GM19463 (cell line): Measurements from ENCODE around the gene SYNPO2.

Experiments used
- ATAC-seq: cut with Tn5 transposase; IDR thresholded peaks from one replicate; pipeline ENCODE4 v1.9.1; 2021; ENCODE audit warnings: mild to moderate bottlenecking, moderate library complexity; ENCODE audit not compliant: unreplicated experiment

Gene SYNPO2, protein sequence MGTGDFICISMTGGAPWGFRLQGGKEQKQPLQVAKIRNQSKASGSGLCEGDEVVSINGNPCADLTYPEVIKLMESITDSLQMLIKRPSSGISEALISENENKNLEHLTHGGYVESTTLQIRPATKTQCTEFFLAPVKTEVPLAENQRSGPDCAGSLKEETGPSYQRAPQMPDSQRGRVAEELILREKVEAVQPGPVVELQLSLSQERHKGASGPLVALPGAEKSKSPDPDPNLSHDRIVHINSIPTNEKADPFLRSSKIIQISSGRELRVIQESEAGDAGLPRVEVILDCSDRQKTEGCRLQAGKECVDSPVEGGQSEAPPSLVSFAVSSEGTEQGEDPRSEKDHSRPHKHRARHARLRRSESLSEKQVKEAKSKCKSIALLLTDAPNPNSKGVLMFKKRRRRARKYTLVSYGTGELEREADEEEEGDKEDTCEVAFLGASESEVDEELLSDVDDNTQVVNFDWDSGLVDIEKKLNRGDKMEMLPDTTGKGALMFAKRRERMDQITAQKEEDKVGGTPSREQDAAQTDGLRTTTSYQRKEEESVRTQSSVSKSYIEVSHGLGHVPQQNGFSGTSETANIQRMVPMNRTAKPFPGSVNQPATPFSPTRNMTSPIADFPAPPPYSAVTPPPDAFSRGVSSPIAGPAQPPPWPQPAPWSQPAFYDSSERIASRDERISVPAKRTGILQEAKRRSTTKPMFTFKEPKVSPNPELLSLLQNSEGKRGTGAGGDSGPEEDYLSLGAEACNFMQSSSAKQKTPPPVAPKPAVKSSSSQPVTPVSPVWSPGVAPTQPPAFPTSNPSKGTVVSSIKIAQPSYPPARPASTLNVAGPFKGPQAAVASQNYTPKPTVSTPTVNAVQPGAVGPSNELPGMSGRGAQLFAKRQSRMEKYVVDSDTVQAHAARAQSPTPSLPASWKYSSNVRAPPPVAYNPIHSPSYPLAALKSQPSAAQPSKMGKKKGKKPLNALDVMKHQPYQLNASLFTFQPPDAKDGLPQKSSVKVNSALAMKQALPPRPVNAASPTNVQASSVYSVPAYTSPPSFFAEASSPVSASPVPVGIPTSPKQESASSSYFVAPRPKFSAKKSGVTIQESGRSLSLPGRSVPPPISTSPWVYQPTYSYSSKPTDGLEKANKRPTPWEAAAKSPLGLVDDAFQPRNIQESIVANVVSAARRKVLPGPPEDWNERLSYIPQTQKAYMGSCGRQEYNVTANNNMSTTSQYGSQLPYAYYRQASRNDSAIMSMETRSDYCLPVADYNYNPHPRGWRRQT

DNA sequence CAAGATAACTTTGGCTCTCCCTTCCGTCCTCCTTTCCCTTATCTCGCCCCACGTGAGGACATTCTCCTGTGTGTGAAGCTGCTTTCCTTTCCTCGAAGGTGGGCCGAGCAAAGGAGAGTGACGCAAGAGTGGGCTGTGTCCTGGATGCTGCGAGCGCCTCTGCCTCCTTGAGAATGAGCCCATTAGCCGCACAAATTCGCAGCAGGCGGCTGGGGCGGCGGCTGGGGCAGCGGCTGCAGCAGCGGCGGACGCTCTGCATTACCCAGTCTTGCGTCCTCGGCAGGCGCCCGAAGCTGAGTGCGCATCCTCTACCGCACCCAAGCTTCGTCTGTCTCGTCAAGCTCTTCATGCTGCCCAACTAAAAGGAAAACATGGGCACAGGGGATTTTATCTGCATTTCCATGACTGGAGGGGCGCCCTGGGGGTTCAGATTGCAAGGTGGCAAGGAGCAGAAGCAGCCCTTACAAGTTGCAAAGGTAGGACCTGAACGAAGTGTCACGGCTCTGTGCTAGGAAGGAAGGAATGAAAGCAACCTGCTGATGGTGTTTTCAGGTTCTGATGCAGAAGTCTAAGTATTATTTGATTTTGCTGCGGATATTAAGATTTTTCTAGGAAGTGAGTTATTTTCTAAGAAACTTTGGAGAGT lies at the start of gene SYNPO2:
Gene SYNPO2, plus strand, starts transcription at position 189 of the 646 bp plus-strand sequence. Its CDS starts 183 bp downstream, at position 372.
- ATAC-seq: peak; percentile 85

DNA sequence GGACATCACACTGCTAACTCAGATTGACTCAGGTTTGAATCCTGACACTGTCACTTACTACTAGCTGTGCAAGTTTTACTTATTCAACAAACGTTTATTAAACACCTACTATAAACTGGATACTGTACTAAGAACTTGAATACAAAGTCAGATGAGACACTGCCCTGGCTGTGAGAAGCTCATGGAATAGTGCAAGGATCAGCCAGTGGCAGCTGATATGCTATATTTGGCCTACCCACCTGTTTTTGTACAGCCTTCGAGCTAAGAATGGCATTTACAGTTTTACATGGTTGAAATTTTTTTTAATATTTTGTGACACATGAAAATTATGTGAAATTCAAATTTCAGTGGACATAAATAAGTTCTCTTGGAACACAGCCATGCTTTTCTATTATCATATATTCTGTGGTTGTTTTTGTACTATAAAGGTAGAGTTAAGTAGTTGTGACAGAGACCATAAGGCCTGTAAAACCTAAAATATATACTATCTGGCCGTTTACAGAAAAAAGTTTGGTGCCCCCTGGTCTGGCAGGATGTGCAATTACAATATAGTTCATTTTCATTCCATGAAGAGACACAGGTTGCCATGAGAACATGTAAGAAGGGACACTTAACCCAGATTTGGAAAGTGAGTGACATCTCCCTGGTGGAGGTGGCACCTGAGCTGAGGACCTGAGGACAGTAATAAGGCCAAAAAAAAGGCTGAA lies 49.3 kb upstream of the SYNPO2 start:
- no peak for ATAC-seq

DNA sequence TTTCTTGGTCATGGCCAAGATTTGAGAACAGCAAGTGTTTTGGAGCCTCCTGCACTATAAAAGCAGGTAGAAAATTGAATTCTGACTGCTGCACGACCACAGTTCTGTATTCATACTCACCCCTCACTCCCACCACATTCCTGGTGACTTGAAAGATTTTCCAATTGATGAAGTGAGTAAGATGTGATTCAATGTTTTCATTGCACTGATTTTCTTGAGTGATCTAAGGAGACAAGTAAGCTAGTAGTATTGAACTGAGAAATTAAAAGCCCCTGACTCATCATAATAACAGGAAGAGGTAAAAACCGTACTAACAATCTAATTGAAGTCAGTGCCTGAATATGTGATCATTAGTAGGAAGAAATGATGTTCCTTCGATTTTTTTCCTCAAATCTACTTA lies 46.6 kb upstream of the SYNPO2 start:
- ATAC-seq: no peak

DNA sequence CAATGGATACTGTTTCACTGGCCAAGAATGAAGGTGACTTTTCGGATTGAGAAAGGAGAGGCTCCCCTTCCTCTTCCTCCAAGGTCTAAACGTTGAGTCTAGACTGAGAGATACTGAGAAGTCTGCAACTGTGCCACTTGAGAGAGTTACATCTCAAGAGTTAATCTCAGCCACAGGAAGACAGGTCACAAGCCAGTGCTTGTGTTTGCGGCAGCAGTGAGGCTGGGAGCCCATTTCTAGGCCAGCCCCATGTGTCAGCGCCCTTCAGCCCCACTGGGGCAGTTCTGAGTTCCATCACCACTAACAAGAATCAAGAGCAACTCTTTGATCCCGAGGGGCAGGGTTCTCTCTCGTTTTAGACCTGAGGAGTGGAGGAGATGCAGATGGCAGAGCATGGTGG lies 45.4 kb upstream of the SYNPO2 start:
- ATAC-seq: no peak

DNA sequence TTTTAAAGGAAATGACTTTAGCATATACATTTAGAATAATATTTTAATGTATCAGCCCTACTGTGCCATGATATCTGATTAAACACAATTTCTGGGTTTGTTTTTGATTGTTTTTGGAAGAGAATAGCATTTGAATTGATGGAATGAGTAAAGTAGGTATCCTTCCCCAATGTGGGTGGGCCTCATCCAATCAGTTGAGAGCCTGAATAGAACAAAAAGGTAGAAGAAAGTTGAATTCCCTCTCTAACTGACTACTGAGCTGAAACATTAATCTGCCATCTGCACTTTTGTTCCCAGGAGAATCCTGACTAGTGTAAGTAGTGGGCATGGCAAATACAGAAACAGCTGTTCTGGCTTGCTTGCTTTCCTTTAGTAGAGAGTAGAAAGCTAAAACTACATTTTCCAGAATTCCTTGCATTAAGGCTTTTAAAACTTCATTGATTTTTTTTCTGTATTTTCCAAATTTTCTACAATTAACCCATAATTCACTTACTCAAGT lies 43.1 kb upstream of the SYNPO2 start:
- ATAC-seq: no peak

DNA sequence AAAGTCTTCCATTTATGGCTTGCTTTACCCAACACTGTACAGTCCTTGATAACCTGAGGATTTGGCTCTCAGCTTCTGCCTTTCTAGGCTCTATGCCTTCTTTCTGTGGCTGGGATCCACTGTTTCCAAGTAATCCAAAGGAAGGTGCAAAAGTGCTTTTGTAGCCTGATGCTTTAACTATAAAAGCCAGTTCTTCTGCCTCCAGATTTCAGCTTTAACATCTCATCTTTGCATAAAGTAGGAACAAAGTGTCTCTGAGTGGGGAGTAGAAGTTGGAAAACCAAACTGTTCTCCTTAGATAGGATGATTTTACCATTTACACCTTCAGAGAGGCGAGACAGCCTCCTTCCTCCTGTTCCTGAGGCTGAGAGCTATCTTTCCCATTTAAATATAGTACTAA lies 41.7 kb upstream of the SYNPO2 start:
- ATAC-seq: no peak

DNA sequence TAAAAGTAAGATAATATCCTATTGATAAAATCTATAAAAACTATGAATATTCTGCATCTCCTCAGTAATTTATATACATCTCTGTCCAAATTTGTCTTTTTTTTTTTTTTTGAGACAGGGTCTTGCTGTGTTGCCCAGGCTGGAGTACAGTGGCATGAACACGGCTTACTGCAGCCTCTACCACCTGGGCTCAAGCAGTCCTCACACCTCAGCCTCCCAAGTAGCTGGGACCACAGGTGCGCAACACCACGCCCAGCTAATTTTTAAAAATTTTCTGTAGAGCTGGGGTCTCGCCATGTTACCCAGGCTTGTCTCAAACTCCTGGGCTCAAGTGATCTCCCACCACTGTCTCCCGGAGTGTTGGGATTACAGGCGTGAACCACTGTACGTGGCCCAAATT lies 40.4 kb upstream of the SYNPO2 start:
- ATAC-seq: no peak

DNA sequence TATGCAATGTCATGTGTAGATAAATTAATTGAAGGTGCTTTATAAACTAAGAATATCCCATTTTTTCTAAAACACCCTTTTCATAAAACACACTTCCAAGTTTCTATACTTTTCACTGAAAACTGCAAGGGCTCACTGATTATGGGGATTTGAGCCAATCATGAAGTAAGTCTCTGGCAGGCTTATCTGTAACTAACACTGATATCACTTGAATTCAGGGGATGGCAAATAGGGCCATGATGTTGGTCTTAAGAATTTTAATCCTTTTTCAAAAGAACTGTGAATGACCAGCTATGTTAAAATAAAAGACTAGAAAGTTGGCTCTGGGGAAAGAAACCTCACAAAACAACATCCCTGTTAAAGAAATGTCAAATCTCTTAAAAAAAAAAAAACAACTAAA lies 39.8 kb upstream of the SYNPO2 start:
- no peak for ATAC-seq

DNA sequence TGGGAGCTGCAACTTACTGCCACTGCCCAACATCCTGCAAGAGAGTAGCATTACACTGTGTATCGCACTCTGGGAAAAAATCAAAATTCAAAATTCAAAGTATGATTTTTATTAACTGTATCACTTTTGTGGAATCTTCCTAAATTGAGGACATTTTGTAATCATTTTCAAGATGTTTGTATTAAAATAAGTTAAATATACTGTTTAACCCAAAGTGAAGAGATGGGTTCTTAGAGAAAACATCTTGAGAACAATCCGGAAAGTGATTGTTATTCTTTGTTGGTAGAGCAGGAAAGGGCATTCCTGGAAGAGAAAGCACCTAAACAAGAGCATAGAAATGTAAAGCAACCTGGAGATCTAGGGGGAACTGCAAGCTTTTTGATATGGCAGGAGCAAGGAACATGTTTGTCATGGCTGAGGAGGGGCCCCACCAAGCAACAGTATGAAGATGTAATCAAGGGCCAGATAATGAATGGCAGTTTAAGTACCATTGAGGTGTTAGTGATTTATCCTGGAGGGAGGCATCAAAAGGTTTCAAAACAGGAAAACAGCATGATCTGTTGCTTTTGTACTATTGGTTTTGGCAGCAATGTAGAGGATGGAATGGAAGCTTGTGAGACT lies 38.7 kb upstream of the SYNPO2 start:
- peak; percentile 7 for ATAC-seq

DNA sequence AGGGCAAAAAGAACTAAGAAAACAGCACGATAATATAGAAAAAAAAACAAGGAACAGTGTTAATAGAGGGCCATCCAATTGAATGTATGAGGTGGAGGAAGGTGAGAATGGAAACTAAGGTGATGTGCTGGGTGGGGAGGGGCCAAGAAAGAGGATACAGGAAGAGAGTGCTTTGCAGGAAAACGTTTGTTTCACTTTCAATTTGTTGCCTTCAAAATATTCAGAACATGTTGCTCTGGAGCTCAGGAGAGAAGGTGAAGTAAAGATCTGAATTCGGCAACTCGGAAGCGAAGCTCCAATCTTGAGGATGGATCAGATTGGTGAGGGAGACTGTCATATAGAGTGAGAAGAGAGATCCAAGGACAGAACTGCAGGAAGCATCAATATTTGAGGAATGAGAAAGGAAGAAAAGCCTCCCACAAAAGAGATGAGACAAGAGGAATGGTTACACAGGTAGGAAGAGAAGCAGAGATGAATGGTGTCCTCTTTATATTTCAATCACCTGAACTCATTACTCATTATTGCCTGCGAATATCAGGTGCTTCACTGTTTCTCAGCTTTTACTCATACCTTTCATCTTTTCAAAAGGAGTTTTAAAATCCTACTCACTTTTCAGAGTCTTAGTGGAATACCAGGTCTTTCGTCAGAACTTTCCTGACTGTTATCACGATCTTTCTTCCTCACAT lies 38.0 kb upstream of the SYNPO2 start:
- ATAC-seq: peak; percentile 91

DNA sequence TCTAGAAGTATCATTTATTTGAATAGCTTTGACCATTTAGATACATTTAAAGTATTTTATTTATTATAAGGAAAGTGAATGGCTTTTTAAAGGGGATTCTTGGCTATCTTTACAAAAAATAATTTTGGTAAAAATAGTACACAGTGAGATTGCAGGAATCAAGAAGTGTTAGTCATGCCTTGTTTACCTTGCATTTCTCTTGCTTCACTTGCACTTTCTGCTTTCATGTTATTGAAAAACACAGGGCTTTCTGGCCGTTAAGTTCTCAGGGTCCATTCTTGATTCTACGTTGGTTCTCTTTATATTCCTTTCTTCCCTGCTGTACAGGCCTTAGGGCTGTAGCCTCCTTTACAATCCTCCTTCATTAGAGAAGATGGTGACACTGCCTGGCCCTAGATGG lies 30.9 kb upstream of the SYNPO2 start:
- ATAC-seq: no peak

DNA sequence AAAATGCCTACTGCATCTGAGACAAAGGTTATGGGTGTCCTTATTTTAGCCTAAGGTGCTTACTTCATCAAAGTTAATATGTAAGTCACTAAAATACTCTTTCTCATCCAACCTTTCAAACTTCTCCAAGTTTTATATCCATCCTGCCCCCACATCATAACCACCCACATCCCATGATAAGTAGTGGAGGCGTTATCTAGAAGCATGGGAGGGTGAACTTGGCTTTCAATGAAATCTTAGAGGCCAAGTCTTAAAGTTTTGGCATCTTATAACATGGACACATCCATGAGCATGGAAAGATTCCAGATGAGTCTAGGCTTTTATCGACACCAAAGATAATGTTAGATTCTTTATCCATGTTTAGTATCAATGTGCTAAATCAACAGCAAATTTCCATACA lies 29.9 kb upstream of the SYNPO2 start:
- no peak for ATAC-seq

DNA sequence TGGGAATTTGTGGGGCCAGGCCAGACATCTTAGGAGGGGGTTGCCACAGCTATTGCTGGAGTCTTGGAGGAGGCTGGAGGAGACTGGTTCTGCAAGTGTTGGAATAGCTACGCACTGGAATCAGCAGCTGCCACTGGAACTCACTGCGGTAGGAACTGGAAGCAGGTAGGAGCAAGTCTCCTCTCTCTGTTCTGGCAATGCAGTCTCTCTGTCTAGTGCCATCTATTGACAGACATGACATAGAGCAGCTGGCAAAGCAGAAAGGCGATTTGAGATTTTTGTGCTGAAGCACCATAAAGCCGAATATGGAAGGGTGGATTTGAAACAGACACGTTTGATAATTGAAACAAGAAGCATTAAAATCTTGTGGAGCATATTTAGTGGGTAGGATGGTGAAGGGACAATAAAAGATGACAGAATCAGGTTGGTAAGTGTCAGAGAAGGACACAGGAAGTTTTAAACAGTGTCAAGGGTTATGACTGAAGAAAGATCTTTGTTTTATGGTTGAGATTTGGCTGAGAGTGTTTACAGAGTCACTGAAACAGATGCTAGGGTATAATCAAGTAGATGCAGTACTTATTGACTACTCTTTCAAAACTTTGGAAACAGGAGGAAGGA lies 23.5 kb upstream of the SYNPO2 start:
- peak; percentile 64 for ATAC-seq

DNA sequence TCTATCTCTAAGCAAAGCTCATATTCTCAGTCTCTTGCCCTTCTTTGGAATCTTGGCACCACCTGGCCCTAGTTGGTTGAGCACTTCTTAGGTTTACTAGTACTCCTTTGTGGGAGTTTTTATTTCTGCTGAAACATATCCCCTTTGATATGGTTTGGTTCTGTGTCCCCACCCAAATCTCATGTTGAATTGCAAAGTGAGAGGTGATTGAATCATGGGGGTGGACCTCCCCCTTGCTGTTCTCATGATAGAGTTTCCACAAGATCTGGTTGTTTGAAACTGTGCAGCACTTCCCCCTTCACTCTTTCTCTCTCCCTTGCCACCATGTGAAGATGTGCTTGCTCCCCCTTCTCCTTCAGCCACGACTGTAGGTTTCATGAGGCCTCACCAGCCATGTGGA lies 22.2 kb upstream of the SYNPO2 start:
- no peak for ATAC-seq

DNA sequence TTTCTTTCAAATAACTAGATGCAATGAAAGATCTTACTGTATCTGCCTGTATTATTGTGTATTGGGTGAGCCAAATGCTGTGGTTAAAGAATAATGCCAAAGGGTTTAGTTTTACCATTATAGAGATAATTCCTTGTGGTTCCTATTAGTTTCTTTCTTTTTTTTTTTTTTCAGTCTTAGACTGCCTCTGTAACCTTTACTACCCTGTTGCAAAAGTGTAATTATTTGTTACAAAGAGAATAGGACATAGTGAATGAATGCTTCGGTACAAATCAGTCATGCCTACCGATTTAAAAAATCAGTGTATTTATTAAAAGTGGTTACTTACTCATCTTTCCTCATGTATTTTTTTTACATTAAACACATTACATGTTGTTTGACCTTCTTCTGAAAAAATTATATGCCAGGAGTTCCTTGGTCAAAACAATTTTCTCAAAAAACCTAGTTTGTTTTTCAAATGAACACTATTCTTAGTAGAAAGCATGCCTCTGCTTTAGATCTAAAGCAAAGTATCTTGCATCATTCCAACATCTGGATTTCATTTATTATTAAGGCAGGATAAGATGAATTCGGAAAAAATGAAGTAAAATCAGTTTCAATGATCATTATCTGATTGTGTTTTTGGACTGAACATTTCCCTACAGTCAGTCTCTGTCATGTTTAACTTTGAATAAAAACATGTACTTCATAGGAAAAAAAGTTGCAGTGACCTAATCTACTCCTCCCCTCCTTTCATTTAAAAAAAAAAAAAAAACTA lies 21.2 kb upstream of the SYNPO2 start:
- no peak for ATAC-seq

DNA sequence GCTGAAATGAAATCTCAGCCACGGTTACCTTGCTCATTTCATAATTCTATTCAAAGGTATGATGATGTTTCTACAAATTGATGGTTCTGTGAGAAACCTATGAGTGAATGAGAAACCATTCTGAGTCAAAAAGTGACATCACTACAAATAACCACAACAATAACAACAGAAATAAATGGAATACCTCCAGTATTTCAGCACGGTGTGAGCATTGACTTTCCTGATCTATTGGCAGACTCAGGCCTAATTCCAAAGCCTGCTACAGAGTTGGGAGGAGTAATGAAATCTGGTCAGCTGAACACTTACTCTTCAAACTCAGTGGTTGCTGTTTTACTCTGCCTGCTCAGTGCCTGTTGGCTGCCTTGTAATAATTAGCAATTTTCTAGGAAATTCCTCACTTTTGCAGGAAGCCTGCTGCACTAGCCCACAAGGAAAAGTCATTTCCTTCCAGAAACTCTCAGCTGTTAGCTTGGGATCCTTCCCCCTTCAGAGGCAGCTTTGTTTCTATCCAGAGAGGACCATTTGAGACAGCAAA lies 18.8 kb upstream of the SYNPO2 start:
- ATAC-seq: no peak

DNA sequence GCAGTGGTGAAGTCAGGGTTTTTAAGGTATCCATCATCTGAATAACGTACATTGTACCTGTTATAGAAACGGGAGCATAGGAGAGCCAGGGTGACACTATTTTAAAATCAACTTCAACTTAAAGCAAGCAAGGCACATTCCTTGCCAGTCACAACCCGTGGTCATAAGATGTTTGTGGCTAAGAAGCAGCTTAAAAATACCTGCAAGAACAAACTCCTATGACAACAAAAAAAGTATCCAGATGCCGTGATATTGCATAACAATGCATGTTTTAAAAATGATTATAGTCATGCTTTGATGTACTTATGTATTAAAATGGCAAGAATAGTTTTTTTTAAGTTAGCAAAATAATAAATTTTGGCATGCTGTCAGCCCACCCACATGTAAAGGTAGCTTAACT lies 16.5 kb upstream of the SYNPO2 start:
- no peak for ATAC-seq

DNA sequence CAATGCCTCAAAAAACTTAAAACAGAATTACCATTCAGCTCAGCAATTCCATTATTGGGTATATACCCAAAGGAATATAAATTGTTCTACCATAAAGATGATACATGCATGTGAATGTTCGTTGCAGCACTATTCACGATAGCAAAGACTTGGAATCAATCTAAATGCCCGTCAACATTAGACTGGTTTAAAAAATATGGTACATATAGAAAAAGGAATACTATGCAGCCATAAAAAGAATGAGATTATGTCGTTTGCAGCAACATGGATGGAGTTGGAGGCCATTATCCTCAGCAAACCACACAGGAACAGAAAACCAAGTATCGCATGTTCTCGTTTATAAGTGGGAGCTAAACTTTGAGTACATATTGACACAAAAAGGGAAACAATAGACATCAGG lies 10.9 kb upstream of the SYNPO2 start:
- ATAC-seq: no peak
